ENCODE results near the gene FGA.

FGA gene

DNA sequence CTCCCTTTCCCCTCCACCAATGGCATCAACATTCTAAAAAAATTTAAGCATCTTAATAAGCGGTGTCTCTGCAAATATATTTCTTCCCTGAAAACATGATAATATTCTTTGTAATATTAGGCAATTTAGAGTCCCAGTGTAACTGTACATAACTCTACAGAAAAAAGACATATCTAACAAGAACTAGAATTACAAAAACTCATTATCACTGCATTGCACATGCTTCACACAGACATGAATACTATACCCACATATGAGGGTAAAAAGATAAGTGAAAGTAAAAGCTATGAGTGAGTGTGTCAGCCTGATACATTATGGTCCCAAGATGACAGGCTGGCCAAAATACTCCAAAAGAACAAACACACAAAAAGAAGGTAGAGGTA, 30.1 kb downstream of the FGA start:
- DNase-seq: no peak
- intact Hi-C loops (cut with DNase I; ENCODE audit: low total_unique reads): no loop called here
- H3K4me3 ChIP-seq: no peak overlapping the region
- no peaks in the 10 kb centered on the region for H3K4me1 ChIP-seq
- no peaks in the 10 kb centered on the region for H3K9me3 ChIP-seq
- no peak for TF ChIP-seq CTCF (IDR thresholded peaks at IDR 0.05)
- no peaks in the 10 kb centered on the region for H3K36me3 ChIP-seq
- no peaks in the 10 kb centered on the region for H3K27me3 ChIP-seq
- no peak overlapping the region for H3K27ac ChIP-seq

GRCh38 chr4:154559494-154560418, 30.8 kb downstream of the FGA start:
- DNase-seq: no peak
- no peaks in the 10 kb centered on the region for H3K36me3 ChIP-seq
- no peaks in the 10 kb centered on the region for H3K4me1 ChIP-seq
- H3K4me3 ChIP-seq: no peak overlapping the region
- H3K27ac ChIP-seq: no peak overlapping the region
- H3K27me3 ChIP-seq: no peaks in the 10 kb centered on the region
- intact Hi-C loops (cut with DNase I; ENCODE audit: low total_unique reads): loop anchor here (5.0 kb wide), 1 partner anchor 63 kb away; no protein-coding TSS in a partner anchor
- H3K9me3 ChIP-seq: no peaks in the 10 kb centered on the region
- no peak for TF ChIP-seq CTCF (IDR thresholded peaks at IDR 0.05)

DNA sequence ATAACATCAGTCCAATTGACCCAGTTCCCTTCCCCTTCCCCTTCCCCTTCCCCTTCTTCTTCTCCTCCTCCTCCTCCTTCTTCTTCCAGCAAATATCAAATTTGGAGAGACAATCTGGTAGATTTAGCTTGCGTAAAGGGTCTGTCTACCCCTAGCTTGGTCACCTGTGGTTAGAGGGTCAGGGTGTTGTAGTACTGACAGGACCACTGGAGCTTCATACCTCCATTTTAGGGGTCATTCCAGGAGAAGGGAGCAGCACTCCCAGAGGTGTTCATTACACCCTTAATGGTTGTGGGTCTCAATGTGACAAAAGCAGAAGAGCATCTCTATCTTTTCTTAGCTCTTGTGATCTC, 31.4 kb downstream of the FGA start:
- no peaks in the 10 kb centered on the region for H3K36me3 ChIP-seq
- no peak for TF ChIP-seq CTCF (IDR thresholded peaks at IDR 0.05)
- H3K9me3 ChIP-seq: no peaks in the 10 kb centered on the region
- no peak for DNase-seq
- H3K4me1 ChIP-seq: no peaks in the 10 kb centered on the region
- H3K27me3 ChIP-seq: no peaks in the 10 kb centered on the region
- intact Hi-C loops (cut with DNase I; ENCODE audit: low total_unique reads): loop anchor here (5.0 kb wide), 1 partner anchor 63 kb away; no protein-coding TSS in a partner anchor
- H3K4me3 ChIP-seq: no peak overlapping the region
- H3K27ac ChIP-seq: no peak overlapping the region

GRCh38 chr4:154551872-154552686, 38.5 kb downstream of the FGA start:
- intact Hi-C loops (cut with DNase I; ENCODE audit: low total_unique reads): no loop called here
- peak; percentile 70 to 77 for TF ChIP-seq CTCF (IDR thresholded peaks at IDR 0.05)
- Histone ChIP-seq H3K36me3 (peaks cover 0 to 4% (median 2%) of the 10 kb centered on the region in 3 donors), H3K9me3 (no peaks in the 10 kb centered on the region), H3K27me3 (no peaks in the 10 kb centered on the region), H3K27ac (peak overlapping the region in 1 of 2 donors; percentile 81), H3K4me1 (peaks cover 0 to 16% (median 12%) of the 10 kb centered on the region in 4 donors), H3K4me3 (no peak overlapping the region)
- peak; percentile 78 to 81 for DNase-seq

DNA sequence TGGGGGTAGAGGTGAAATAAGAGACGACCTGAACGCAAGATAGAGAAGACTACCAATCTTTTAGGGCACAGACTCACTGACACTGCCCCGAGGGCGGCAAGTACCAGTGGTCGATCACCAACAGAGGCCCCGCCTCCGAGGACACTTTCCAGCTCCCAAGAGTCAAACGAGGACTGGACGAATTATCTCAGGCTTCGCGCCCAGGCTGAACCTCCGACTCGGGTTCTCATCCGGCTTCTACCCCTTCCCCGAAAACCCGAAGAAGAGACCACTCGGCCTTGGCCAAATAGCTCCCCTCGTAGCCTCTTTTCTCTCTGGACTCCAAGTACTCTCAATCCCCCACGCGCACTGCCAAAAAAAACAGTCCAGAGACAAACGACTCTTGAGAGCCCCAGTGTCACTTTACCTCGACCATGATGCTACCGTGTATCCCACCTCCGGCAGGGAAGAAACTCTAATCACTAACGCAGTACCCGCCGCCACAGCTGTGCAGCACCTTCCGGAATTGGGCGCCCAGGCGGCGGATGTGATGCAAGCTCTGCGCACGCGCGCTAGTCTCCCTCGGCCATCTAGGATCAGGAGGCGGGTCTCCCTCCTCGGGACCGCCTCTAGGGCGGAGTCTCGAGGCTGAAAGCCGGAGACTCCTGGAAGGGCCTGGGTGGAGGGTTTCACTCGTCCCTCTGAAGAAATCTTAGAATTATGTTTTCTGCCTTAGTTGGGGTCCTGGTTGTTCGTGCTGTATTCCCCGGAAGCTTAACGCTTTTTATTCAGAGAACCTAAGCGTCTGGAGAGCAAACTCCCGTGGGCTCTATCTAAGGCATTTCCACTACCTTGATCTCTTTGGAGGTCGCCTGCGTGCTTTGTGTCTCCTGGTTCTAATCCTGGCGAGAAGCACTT, 40.4 kb downstream of the FGA start, which contains the start of gene PLRG1:
Gene PLRG1, minus strand, starts transcription at position 507 of the 897 bp plus-strand sequence. Its CDS starts 92 bp downstream, at position 415.
- Histone ChIP-seq H3K36me3 (peaks cover 19 to 23% (median 20%) of the 10 kb centered on the region in 3 donors), H3K9me3 (no peaks in the 10 kb centered on the region), H3K4me3 (peak within 1 kb of the TSS; percentile 74 to 92), H3K4me1 (peaks cover 0 to 16% (median 12%) of the 10 kb centered on the region in 4 donors), H3K27ac (peak within 1 kb of the TSS; percentile 81 to 85), H3K27me3 (no peaks in the 10 kb centered on the region)
- intact Hi-C loops (cut with DNase I; ENCODE audit: low total_unique reads): no loop called here
- TF ChIP-seq CTCF (IDR thresholded peaks at IDR 0.05): peak; percentile 25 to 50
- peak; percentile 97 for DNase-seq
